GM15510 (cell line): Measurements from ENCODE around the gene STX2.

Experiments
- POLR2A ChIP-seq: IDR thresholded peaks from 3 replicates; pipeline ENCODE4 v1.6.1; 2011; ENCODE audit warnings: borderline replicate concordance; ENCODE audit not compliant: insufficient read length; ENCODE audit errors: extremely low read depth

Gene STX2

GRCh38 chr12:130818635-130819576, 20.1 kb downstream of the STX2 start:
- TF ChIP-seq POLR2A: peak; percentile 8

GRCh38 chr12:130818272-130818634, 20.8 kb downstream of the STX2 start:
- TF ChIP-seq POLR2A: no peak

- no peak for TF ChIP-seq POLR2A
Observed at GRCh38 chr12:130817804-130818203, 21.2 kb downstream of the STX2 start.

GRCh38 chr12:130816097-130816496, 23.0 kb downstream of the STX2 start:
- TF ChIP-seq POLR2A: no peak

- no peak for TF ChIP-seq POLR2A
Observed at GRCh38 chr12:130815028-130815741, 23.9 kb downstream of the STX2 start.

GRCh38 chr12:130813949-130814348, 25.1 kb downstream of the STX2 start:
- no peak for TF ChIP-seq POLR2A

GRCh38 chr12:130813436-130813835, 25.6 kb downstream of the STX2 start:
- TF ChIP-seq POLR2A: no peak

GRCh38 chr12:130809791-130810190, 29.3 kb downstream of the STX2 start:
- TF ChIP-seq POLR2A: no peak

- no peak for TF ChIP-seq POLR2A
Observed at GRCh38 chr12:130807309-130807708, 31.7 kb downstream of the STX2 start.

- no peak for TF ChIP-seq POLR2A
Observed at GRCh38 chr12:130806574-130806973, 32.5 kb downstream of the STX2 start.

- TF ChIP-seq POLR2A: no peak
Observed at GRCh38 chr12:130805635-130806034, 33.4 kb downstream of the STX2 start.

GRCh38 chr12:130804216-130804615, 34.8 kb downstream of the STX2 start:
- no peak for TF ChIP-seq POLR2A

- TF ChIP-seq POLR2A: no peak
Observed at GRCh38 chr12:130803702-130804101, 35.3 kb downstream of the STX2 start.

- TF ChIP-seq POLR2A: no peak
Observed at GRCh38 chr12:130800312-130800711, 38.7 kb downstream of the STX2 start.

- no peak for TF ChIP-seq POLR2A
Observed at GRCh38 chr12:130799051-130799450, 40.0 kb downstream of the STX2 start.
